DND-41 (cell line): ENCODE measurements around the gene PHACTR1.

Experiments used
- ATAC-seq: fragments of 200-7000 bp; cut with Tn5 transposase; 3 replicates; pipeline ENCODE4 v1.9.1; 2021; ENCODE audit warnings: low read depth; ENCODE audit not compliant: insufficient read depth
- DNase-seq: peaks from one replicate; pipeline ENCODE4 v3.0.0-alpha.2; 2020
- H2AFZ ChIP-seq: 2 replicates; pipeline ENCODE4 v1.6.0; 2012; ENCODE audit warnings: low read depth, low read length
- H3K27ac ChIP-seq: 2 replicates; pipeline ENCODE4 v1.5.1; 2012; ENCODE audit warnings: low read length, inconsistent platforms
- H3K27me3 ChIP-seq: fragments of 200-600 bp; sonication (generic); 2 replicates; pipeline ENCODE4 v1.6.0; 2012; ENCODE audit warnings: low read length, mild to moderate bottlenecking, inconsistent platforms; ENCODE audit not compliant: insufficient read depth, poor library complexity
- H3K36me3 ChIP-seq: 2 replicates; pipeline ENCODE4 v1.5.1; 2012; ENCODE audit warnings: low read length, inconsistent platforms; ENCODE audit not compliant: insufficient read depth
- H3K4me1 ChIP-seq: 2 replicates; pipeline ENCODE4 v1.5.1; 2012; ENCODE audit warnings: mild to moderate bottlenecking, low read length; ENCODE audit not compliant: insufficient read depth
- H3K4me2 ChIP-seq: 2 replicates; pipeline ENCODE4 v1.6.0; 2012; ENCODE audit warnings: mild to moderate bottlenecking, moderate library complexity, low read length, inconsistent platforms; ENCODE audit not compliant: insufficient read depth
- H3K4me3 ChIP-seq, 2 experiments: fragments of 200-600 bp in 1 of 2; shearing (Covaris generic) in 1 of 2; 2 replicates each; pipeline ENCODE4 v1.5.1; 2012 to 2016; ENCODE audit warnings: inconsistent platforms in 2 of 2, low read length in 2 of 2, mild to moderate bottlenecking in 2 of 2, low read depth in 1 of 2, moderate library complexity in 1 of 2
- H3K79me2 ChIP-seq: 2 replicates; pipeline ENCODE4 v1.6.0; 2012; ENCODE audit warnings: low read length, inconsistent platforms; ENCODE audit not compliant: insufficient read depth
- H3K9ac ChIP-seq: 2 replicates; pipeline ENCODE4 v1.6.0; 2012; ENCODE audit warnings: low read depth, mild to moderate bottlenecking, inconsistent platforms, low read length, moderate library complexity
- H3K9me3 ChIP-seq: 2 replicates; pipeline ENCODE4 v1.5.1; 2012; ENCODE audit warnings: low read length, moderate library complexity, mild to moderate bottlenecking, inconsistent platforms; ENCODE audit not compliant: insufficient read depth, severe bottlenecking
- H4K20me1 ChIP-seq: 2 replicates; pipeline ENCODE4 v1.6.0; 2012; ENCODE audit warnings: low read length; ENCODE audit not compliant: insufficient read depth
- CTCF ChIP-seq: IDR thresholded peaks from 2 replicates; pipeline ENCODE4 v1.5.1; 2012; ENCODE audit warnings: borderline replicate concordance, low read length, moderate library complexity, mild to moderate bottlenecking; ENCODE audit not compliant: poor library complexity, severe bottlenecking; ENCODE audit errors: extremely low read depth
- EZH2 ChIP-seq: IDR thresholded peaks from 3 replicates; pipeline ENCODE4 v1.6.1; 2012; ENCODE audit warnings: borderline replicate concordance, low read depth, mild to moderate bottlenecking, moderate library complexity, low read length, inconsistent platforms; ENCODE audit not compliant: severe bottlenecking

Gene PHACTR1

GRCh38 chr6:13274707-13275434 is 558.3 kb downstream of the PHACTR1 start:
- TF ChIP-seq EZH2 (no peak), CTCF (no peak)
- ATAC-seq (no peak), DNase-seq (no peak)
- H3K27ac ChIP-seq = no peak overlapping the region
- H3K4me2 ChIP-seq = no peak overlapping the region
- no peaks in the 10 kb centered on the region for H3K27me3 ChIP-seq
- H3K4me3 ChIP-seq = no peak overlapping the region
- no peaks in the 10 kb centered on the region for H4K20me1 ChIP-seq
- no peaks in the 10 kb centered on the region for H3K79me2 ChIP-seq
- no peaks in the 10 kb centered on the region for H3K4me1 ChIP-seq
- no peaks in the 10 kb centered on the region for H3K36me3 ChIP-seq
- H2AFZ ChIP-seq = no peak overlapping the region
- H3K9me3 ChIP-seq = no peaks in the 10 kb centered on the region
- H3K9ac ChIP-seq = no peak overlapping the region

- Histone ChIP-seq H3K4me1 (no peaks in the 10 kb centered on the region), H3K9ac (no peak overlapping the region), H3K9me3 (no peaks in the 10 kb centered on the region), H3K4me2 (no peak overlapping the region), H3K27ac (no peak overlapping the region), H3K4me3 (no peak overlapping the region), H4K20me1 (no peaks in the 10 kb centered on the region), H2AFZ (no peak overlapping the region), H3K27me3 (no peaks in the 10 kb centered on the region), H3K36me3 (no peaks in the 10 kb centered on the region), H3K79me2 (no peaks in the 10 kb centered on the region)
- ATAC-seq = no peak
- TF ChIP-seq EZH2 (no peak), CTCF (no peak)
- DNase-seq = no peak
Observed at GRCh38 chr6:13275435-13275989, 558.9 kb downstream of the PHACTR1 start.

GRCh38 chr6:13277231-13277630 is 560.7 kb downstream of the PHACTR1 start:
- Histone ChIP-seq H3K4me1 (no peaks in the 10 kb centered on the region), H3K79me2 (no peaks in the 10 kb centered on the region), H3K4me2 (no peak overlapping the region), H2AFZ (no peak overlapping the region), H3K9me3 (no peaks in the 10 kb centered on the region), H3K27me3 (no peaks in the 10 kb centered on the region), H3K9ac (no peak overlapping the region), H3K27ac (no peak overlapping the region), H3K36me3 (no peaks in the 10 kb centered on the region), H3K4me3 (no peak overlapping the region), H4K20me1 (no peaks in the 10 kb centered on the region)
- ATAC-seq (no peak), DNase-seq (no peak)
- no peak for TF ChIP-seq CTCF
- no peak for TF ChIP-seq EZH2

GRCh38 chr6:13278164-13278563 is 561.6 kb downstream of the PHACTR1 start:
- ATAC-seq = peak; percentile 33; the same call in 1 of the 3 replicates
- no peak overlapping the region for H3K9ac ChIP-seq
- H3K27me3 ChIP-seq = no peaks in the 10 kb centered on the region
- H2AFZ ChIP-seq = no peak overlapping the region
- H3K79me2 ChIP-seq = no peaks in the 10 kb centered on the region
- H3K36me3 ChIP-seq = no peaks in the 10 kb centered on the region
- H3K4me2 ChIP-seq = no peak overlapping the region
- no peak overlapping the region for H3K27ac ChIP-seq
- H4K20me1 ChIP-seq = no peaks in the 10 kb centered on the region
- no peak overlapping the region for H3K4me3 ChIP-seq
- TF ChIP-seq CTCF = peak; percentile 49
- no peak for TF ChIP-seq EZH2
- DNase-seq = no peak
- H3K4me1 ChIP-seq = no peaks in the 10 kb centered on the region
- H3K9me3 ChIP-seq = no peaks in the 10 kb centered on the region
